Measurements from ENCODE around the gene ALDH9A1.

- no peak for TF ChIP-seq CTCF (IDR thresholded peaks at IDR 0.05; ENCODE audit: low read length)
- no peak for TF ChIP-seq EZH2 (IDR thresholded peaks at IDR 0.05; ENCODE audit: borderline replicate concordance, low read length)
Observed at GRCh38 chr1:165645654-165646366, 52.6 kb downstream of the ALDH9A1 start.

All from OCI-LY1 (cell line).